ENCODE results near the gene CGNL1. TPM values are rescaled to one million over a fixed set of nuclear protein-coding genes. Genes with fewer than 3 reads are reported as not detected.

The CGNL1 gene
- total RNA-seq, 1 donor from 2014 or later: 3.0 TPM

GRCh38 chr15:57444877-57445513 is 68.7 kb downstream of the CGNL1 start:
- Histone ChIP-seq H3K9ac (no peak overlapping the region), H3K4me1 (peaks cover 14% of the 10 kb centered on the region), H3K79me2 (ENCODE audit: low read depth) (no peaks in the 10 kb centered on the region), H2AFZ (replicated peaks) (peak overlapping the region; percentile 46), H3K4me2 (no peak overlapping the region), H3K9me3 (ENCODE audit: low read depth) (no peaks in the 10 kb centered on the region), H3K27ac (no peak overlapping the region), H3K4me3 (no peak overlapping the region), H3K36me3 (no peaks in the 10 kb centered on the region), H3F3A (ENCODE audit: low read depth) (no peaks in the 10 kb centered on the region), H4K20me1 (ENCODE audit: low read depth) (no peaks in the 10 kb centered on the region), H3K27me3 (no peaks in the 10 kb centered on the region)
- no peak for DNase-seq (ENCODE audit: low spot score)
- H3K4me1 Mint-ChIP-seq: no peaks in the 10 kb centered on the region
- H3K4me3 Mint-ChIP-seq: no peak overlapping the region
- TF ChIP-seq EZH2 (IDR thresholded peaks at IDR 0.05): no peak
- TF ChIP-seq CTCF (IDR thresholded peaks at IDR 0.05): no peak
- no peak for TF ChIP-seq EZH2phosphoT487 (IDR thresholded peaks at IDR 0.05)
- no peaks in the 10 kb centered on the region for H3K9me3 Mint-ChIP-seq
- H3K27ac Mint-ChIP-seq: no peak overlapping the region
- H3K27me3 Mint-ChIP-seq (ENCODE audit: insufficient read depth, low read depth): no peaks in the 10 kb centered on the region
- H3K36me3 Mint-ChIP-seq: no peaks in the 10 kb centered on the region

- H3K4me3 Mint-ChIP-seq: no peak overlapping the region
- Histone ChIP-seq H3K9ac (no peak overlapping the region), H3K4me1 (peaks cover 8% of the 10 kb centered on the region), H4K20me1 (ENCODE audit: low read depth) (no peaks in the 10 kb centered on the region), H3K79me2 (ENCODE audit: low read depth) (no peaks in the 10 kb centered on the region), H3K4me3 (no peak overlapping the region), H3K9me3 (ENCODE audit: low read depth) (no peaks in the 10 kb centered on the region), H2AFZ (replicated peaks) (peak overlapping the region; percentile 46), H3F3A (ENCODE audit: low read depth) (no peaks in the 10 kb centered on the region), H3K4me2 (no peak overlapping the region), H3K27ac (no peak overlapping the region), H3K27me3 (no peaks in the 10 kb centered on the region), H3K36me3 (no peaks in the 10 kb centered on the region)
- no peaks in the 10 kb centered on the region for H3K36me3 Mint-ChIP-seq
- H3K4me1 Mint-ChIP-seq: no peaks in the 10 kb centered on the region
- no peak for DNase-seq (ENCODE audit: low spot score)
- TF ChIP-seq EZH2phosphoT487 (IDR thresholded peaks at IDR 0.05) (no peak), CTCF (IDR thresholded peaks at IDR 0.05) (no peak), EZH2 (IDR thresholded peaks at IDR 0.05) (no peak)
- no peaks in the 10 kb centered on the region for H3K9me3 Mint-ChIP-seq
- no peak overlapping the region for H3K27ac Mint-ChIP-seq
- no peaks in the 10 kb centered on the region for H3K27me3 Mint-ChIP-seq (ENCODE audit: insufficient read depth, low read depth)
These were observed 69.6 kb downstream of the CGNL1 start for GRCh38 chr15:57445872-57446271.

- Histone ChIP-seq H3K27ac (no peak overlapping the region), H3F3A (ENCODE audit: low read depth) (no peaks in the 10 kb centered on the region), H3K9me3 (ENCODE audit: low read depth) (no peaks in the 10 kb centered on the region), H2AFZ (replicated peaks) (no peak overlapping the region), H3K9ac (no peak overlapping the region), H3K4me3 (no peak overlapping the region), H3K79me2 (ENCODE audit: low read depth) (no peaks in the 10 kb centered on the region), H3K4me2 (no peak overlapping the region), H3K27me3 (no peaks in the 10 kb centered on the region), H3K36me3 (no peaks in the 10 kb centered on the region), H3K4me1 (peaks cover 8% of the 10 kb centered on the region), H4K20me1 (ENCODE audit: low read depth) (no peaks in the 10 kb centered on the region)
- no peak overlapping the region for H3K4me3 Mint-ChIP-seq
- TF ChIP-seq CTCF (IDR thresholded peaks at IDR 0.05): no peak
- TF ChIP-seq EZH2phosphoT487 (IDR thresholded peaks at IDR 0.05): no peak
- TF ChIP-seq EZH2 (IDR thresholded peaks at IDR 0.05): no peak
- DNase-seq (ENCODE audit: low spot score): no peak
- no peaks in the 10 kb centered on the region for H3K36me3 Mint-ChIP-seq
- H3K27me3 Mint-ChIP-seq (ENCODE audit: insufficient read depth, low read depth): no peaks in the 10 kb centered on the region
- no peaks in the 10 kb centered on the region for H3K4me1 Mint-ChIP-seq
- no peak overlapping the region for H3K27ac Mint-ChIP-seq
- H3K9me3 Mint-ChIP-seq: no peaks in the 10 kb centered on the region
These were observed 70.1 kb downstream of the CGNL1 start for GRCh38 chr15:57446393-57446792.
